Brain microvascular endothelial cell (primary cell): ENCODE measurements around the gene MAOA.

Experiments used
- DNase-seq: peaks from one replicate; pipeline ENCODE4 v3.0.0-alpha.2; 2020
- H3K27ac ChIP-seq: fragments of 250-450 bp; sonication (Bioruptor Pico); 2 replicates; pipeline ENCODE4 v1.5.1; 2020; ENCODE audit warnings: mild to moderate bottlenecking, moderate library complexity
- H3K27me3 ChIP-seq: fragments of 250-450 bp; sonication (Bioruptor Pico); replicated peaks from 2 replicates; pipeline ENCODE4 v1.5.1; 2020; ENCODE audit warnings: mild to moderate bottlenecking
- H3K36me3 ChIP-seq: fragments of 250-450 bp; sonication (Bioruptor Pico); replicated peaks from 2 replicates; pipeline ENCODE4 v1.5.1; 2020; ENCODE audit warnings: mild to moderate bottlenecking
- H3K4me3 ChIP-seq: 2 replicates; pipeline ENCODE4 v1.5.1; 2011; ENCODE audit warnings: low read depth, mild to moderate bottlenecking, control low read depth, low read length, moderate library complexity
- in situ Hi-C: cut with HindIII; loops from 2 replicates; pipeline ENCODE4 v1.10.0; 2017; ENCODE audit warnings: low sequenced_read_pairs, low pct_ligation_motif_present
- TF ChIP-seq, protein P1 (sequence below): IDR thresholded peaks from 2 replicates; pipeline ENCODE4 v1.5.1; 2011; ENCODE audit warnings: low read depth, mild to moderate bottlenecking, moderate library complexity, low read length, control low read depth, inconsistent platforms; ENCODE audit errors: missing control alignments

Gene MAOA

DNA sequence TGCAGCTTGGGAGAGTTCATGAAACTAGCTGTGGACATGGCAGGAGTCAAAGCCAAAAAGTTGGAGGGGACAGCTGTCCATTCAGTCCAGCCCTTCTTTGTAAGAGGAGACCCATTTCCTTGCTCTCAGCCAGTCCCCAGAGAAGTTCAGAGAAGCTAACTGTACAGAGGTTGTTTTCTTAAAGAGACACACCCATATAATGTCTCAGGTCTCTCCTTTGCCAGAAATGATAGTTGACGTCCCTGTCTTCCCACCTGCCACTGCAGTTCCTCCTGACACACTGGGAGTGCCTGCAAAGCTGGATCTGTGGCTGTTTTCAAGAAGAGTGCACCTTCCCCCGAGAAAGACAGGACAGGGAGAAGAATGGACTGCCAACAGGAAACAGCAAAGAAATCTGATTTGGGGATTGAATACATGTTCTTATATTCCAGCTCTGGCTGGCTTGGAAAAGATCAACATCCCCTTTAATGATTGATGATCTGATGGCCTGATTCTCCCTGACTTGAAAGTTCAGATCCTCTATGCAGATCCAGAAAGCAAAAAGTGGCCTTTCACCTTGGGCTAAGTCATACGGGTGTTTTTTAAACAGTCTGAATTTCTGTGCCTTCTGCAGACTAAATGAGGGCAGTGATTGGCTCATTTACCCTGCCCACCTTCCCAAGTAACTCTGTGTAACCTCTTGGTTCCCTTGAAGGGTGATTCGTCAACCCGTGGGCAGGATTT is 87.2 kb downstream of the MAOA start:
- no peak overlapping the region for H3K27ac ChIP-seq
- TF ChIP-seq, protein P1, sequence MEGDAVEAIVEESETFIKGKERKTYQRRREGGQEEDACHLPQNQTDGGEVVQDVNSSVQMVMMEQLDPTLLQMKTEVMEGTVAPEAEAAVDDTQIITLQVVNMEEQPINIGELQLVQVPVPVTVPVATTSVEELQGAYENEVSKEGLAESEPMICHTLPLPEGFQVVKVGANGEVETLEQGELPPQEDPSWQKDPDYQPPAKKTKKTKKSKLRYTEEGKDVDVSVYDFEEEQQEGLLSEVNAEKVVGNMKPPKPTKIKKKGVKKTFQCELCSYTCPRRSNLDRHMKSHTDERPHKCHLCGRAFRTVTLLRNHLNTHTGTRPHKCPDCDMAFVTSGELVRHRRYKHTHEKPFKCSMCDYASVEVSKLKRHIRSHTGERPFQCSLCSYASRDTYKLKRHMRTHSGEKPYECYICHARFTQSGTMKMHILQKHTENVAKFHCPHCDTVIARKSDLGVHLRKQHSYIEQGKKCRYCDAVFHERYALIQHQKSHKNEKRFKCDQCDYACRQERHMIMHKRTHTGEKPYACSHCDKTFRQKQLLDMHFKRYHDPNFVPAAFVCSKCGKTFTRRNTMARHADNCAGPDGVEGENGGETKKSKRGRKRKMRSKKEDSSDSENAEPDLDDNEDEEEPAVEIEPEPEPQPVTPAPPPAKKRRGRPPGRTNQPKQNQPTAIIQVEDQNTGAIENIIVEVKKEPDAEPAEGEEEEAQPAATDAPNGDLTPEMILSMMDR = no peak
- in situ Hi-C loops = no loop called here
- no peaks in the 10 kb centered on the region for H3K27me3 ChIP-seq
- no peaks in the 10 kb centered on the region for H3K36me3 ChIP-seq
- no peak overlapping the region for H3K4me3 ChIP-seq
- DNase-seq = no peak

DNA sequence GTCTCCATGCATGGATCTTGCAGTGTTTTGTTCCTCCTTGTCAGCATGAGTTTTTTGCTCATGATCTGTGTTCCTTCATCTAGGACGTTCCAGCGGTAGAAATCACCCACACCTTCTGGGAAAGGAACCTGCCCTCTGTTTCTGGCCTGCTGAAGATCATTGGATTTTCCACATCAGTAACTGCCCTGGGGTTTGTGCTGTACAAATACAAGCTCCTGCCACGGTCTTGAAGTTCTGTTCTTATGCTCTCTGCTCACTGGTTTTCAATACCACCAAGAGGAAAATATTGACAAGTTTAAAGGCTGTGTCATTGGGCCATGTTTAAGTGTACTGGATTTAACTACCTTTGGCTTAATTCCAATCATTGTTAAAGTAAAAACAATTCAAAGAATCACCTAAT is 88.2 kb downstream of the MAOA start:
- TF ChIP-seq, protein P1 = no peak
- Histone ChIP-seq H3K36me3 (no peaks in the 10 kb centered on the region), H3K27ac (no peak overlapping the region), H3K27me3 (no peaks in the 10 kb centered on the region), H3K4me3 (no peak overlapping the region)
- DNase-seq = no peak
- in situ Hi-C loops = no loop called here

DNA sequence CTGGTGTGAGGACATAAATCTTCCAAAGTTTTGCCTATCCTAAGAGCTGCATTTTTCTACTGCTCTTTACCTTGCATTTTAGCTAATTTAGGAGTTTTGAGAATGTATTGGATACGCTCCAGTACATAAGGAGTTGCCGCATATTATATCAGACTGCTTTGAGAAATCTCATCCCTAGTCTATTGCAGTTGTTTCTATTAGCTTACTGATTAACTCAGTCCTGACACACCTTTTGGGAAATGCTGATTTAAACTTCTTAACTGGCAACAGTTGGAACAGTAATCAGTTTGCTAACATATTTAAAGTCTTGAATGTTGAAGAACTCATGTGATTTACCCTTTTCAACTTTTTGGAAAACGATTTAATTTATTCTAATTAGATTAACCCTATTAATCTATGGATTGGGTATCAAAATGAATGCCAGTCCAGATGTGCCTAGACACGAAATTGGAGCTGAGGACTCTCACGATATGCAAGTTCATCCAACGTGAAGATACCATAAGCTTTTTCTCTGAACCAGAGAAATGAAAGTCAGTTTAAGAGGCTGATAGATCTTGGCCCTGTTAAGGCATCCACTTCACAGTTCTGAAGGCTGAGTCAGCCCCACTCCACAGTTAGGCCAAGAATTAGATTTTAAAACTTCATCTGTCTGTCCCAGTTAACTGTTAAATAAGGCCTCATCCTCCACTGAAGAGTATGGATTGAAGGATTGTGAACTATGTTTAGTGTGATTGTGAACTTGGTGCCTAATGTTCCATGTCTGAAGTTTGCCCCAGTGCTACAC is 90.0 kb downstream of the MAOA start:
- DNase-seq = no peak
- Histone ChIP-seq H3K27ac (no peak overlapping the region), H3K27me3 (no peaks in the 10 kb centered on the region), H3K4me3 (no peak overlapping the region), H3K36me3 (no peaks in the 10 kb centered on the region)
- TF ChIP-seq, protein P1 = no peak
- in situ Hi-C loops = no loop called here

DNA sequence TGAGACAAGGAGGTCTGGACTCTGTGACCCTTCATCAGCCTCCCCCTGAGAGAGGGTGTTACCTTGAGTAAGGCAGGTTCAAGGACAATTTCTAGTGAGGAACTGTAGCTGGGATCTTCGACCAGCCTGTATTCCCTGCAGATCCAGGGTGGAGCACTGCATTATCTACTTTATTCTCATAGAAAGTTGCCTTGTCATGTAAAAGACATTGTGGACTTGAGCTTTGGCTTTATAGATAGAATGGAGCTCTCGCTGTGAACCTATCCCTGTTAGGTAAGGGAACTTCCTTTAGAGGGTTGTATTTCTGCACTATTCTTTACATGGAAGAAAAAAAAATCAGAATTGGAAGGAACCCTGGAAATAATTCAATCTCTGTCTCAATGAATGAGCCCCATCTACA is 91.4 kb downstream of the MAOA start:
- no peak overlapping the region for H3K4me3 ChIP-seq
- in situ Hi-C loops = no loop called here

DNA sequence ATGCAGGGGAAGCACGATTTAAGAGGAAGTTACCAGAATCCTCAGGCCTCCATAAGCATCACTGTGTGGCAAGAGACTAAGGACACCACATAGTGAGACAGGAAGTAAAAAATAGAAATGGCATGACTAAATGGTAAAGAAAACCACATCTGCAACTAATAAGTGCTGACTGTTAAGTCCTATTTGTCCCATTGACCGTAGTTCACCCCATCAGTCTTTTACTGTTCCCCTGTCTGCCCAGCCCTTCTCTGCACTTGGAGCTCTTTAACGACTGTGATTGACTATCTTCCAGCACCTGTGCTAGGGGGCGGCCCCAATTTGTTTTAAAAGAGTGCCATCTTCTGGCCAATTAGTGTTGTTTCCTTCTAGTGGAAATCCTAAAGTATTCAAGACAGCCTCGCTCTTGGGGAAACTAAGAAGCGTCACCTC is 94.2 kb downstream of the MAOA start:
- Histone ChIP-seq H3K27me3 (no peaks in the 10 kb centered on the region), H3K36me3 (no peaks in the 10 kb centered on the region), H3K27ac (no peak overlapping the region), H3K4me3 (no peak overlapping the region)
- DNase-seq = peak; percentile 39
- in situ Hi-C loops = no loop called here
- TF ChIP-seq, protein P1 = peak; percentile 47

More for the DNA sequence above, 91.4 kb downstream of the MAOA start:
- DNase-seq = no peak
- no peak overlapping the region for H3K27ac ChIP-seq
- H3K27me3 ChIP-seq = no peaks in the 10 kb centered on the region
- H3K36me3 ChIP-seq = no peaks in the 10 kb centered on the region
- TF ChIP-seq, protein P1 = no peak
